H4 (cell line): Measurements from ENCODE around the gene LEFTY1. TPM values are rescaled to one million over a fixed set of nuclear protein-coding genes. Genes with fewer than 3 reads are reported as not detected.
A peak's percentile ranks its signal among the peaks of the same experiment; 100 is the strongest.

Source experiments
- DNase-seq: peaks from one replicate; pipeline ENCODE4 v3.0.0-alpha.2; 2015; ENCODE audit warnings: low spot score
- total RNA-seq: library from RNA; depleted of rRNA; stranded (reverse); fragments of >200 nt; shearing (Covaris generic); gene quantifications from 2 replicates; pipeline ENCODE4 v1.2.3, GENCODE V29; 2014

Gene LEFTY1
- total RNA-seq, 1 experiment from 2014 or later = 0.50 TPM

DNA sequence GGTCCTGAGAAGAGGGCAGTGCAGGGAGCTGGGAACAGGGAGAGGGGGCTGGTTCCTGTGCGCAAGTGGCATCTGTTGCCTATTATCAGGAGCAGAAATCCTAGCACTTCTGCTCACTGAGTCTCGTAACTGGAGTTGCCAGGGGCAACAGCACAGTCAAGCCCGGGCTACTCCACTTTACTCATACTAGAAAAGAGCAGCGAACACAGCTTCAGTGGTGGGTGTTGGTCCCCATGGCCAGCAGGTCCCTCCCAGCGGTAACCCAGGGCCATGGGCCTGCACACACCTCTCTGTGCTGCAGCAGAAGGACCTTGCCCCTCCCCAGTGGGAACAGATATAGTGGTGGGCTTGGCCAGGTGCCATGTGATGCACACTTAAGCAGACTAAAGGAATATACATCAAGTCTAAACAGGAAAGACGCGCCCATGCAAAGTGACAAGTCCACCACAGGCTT is 26.6 kb upstream of the LEFTY1 start:
- no peak for DNase-seq

DNA sequence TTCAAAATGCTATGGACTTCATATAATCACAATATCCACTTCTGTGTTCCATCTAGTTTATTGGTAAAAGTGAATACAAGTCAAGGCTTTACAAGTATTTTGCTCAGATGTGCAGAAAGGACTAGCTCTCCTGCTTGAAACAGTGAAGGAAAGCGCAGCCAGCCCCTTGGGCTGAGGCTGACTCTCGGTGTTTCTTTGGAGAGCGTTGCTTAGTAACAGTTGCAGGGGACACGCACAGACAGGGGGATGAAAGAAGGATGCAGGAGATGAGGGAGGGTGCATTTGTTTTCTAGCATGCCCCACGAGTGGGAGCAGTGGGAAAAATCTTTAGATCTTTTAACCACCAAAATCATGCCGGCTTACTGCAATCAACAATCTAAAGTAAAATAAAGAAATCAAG is 26.0 kb upstream of the LEFTY1 start:
- no peak for DNase-seq

DNA sequence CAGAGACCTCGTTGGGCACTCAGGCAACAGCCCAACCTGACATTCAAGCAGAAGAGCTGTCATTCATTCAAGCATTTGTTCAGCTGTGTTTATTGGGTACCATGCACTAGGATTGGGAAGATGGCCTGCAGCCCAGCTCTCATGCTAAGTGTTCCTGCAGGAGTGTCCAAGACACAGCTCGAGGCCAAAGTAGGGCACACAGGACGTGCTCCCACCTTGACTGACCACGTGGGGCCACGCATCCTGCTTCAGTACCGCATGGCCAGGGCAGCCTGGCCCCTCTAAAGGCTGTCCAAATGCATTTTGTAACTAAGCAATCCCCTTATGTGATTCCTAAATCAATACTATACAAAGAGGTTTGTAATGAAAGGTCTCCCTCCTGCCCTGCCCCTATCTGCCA is 25.4 kb upstream of the LEFTY1 start:
- DNase-seq = no peak

DNA sequence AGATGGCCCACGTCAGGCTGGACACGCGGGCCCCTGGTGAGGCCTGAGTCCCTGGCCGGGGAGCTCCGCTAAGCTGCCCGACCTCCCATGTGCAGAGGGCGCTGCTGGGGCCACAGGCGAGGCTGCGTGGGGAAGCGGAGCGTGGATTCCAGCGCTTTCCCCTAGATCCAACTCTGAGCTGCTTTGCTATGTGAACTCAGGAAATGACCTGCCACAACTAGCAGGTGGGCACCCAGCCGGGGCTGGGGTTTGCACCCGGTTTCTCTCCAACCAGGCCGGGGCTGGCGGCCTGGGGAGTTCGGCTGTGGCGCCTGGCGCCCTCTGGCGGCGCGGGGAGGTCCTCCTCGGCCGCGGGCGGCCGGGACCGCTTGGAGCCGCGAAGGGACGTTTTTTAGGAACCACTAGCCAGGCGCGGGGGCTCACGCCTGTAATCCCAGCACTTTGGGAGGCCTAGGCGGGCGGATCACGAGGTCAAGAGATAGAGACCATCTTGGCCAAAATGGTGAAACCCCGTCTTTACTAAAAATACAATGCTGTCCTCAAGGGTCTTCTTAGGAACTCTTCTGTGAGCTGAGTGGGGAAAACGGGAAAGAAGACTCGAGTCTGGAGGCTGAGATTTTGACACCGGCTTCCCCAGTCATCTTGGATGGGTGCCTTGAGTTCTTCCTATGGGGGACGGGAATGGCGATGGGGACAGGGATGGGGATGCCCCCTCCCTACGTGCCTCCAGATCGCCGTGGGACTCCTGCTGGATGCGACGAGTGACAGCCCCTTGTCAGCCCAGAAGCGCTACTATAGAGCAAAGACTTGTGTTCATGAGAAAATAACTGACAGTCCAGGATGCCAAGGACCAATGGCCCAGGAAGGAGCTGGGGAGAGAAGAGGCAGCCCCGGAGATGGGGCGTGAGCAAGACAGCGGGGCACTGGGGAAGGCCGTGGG is 22.5 kb upstream of the LEFTY1 start:
- no peak for DNase-seq

DNA sequence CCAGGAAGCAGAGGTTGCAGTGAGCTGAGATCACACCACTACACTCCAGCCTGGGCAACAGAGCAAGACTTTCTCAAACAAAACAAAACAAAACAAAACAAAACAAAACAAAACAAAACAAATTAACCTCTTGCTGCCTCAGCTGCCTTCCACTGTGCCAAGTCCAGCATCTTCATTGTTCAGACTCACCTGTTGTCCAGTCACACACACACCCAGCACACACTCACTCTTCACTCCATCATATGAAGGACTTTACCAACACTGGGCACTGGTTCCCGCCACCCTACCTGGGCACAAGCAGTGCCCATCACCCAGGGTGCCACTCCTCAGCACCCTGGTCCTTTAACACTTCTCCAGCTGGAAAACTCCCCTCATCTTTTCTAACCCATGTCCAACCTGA is 20.5 kb upstream of the LEFTY1 start:
- DNase-seq = no peak

DNA sequence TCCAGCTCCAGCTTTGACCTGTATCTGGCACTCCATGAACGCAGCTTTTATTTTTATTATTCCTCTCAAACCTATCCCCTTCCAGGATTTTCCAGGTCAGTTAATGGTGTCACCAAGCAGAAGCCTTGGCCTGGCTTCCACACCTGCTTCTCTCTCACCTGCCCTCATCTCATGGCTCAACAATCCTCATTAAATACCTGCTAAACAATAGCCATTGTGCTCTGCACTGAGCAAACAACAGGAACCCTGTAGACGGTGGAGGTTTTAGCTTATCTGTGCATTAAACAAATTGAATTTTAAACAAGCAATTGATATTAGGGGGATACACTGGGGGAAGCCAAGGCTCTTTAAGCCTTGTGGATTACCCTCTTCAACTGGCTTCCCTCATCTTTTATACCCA is 19.8 kb upstream of the LEFTY1 start:
- DNase-seq = no peak

DNA sequence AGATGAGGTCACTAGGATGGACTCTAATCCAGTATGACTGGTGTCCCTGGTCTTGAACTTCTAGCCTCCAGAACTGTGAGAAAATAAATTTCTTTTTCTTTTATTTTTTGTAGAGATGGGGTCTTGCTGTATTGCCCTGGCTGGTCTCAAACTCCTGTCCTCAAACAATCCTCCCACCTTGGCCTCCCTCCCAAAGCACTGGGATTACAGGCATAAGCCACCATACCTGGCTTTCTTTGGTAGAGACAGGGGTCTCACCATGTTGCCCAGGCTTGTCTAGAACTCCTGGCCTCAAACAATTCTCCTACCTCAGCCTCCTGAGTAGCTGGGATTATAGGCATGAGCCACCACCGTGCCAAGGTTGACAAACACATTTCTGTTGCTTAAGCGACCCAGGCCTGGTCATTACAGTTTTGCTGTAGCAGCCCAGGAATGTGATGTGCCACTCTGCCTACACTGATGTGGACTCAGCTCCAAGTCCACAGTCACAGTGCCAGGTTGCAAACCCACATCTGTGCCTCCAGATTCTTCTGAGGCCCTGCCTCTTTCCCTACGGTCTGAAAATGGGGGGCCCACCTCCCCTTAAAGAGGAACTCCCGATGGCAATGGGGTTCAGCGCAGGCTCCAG is 19.2 kb upstream of the LEFTY1 start:
- DNase-seq = no peak

DNA sequence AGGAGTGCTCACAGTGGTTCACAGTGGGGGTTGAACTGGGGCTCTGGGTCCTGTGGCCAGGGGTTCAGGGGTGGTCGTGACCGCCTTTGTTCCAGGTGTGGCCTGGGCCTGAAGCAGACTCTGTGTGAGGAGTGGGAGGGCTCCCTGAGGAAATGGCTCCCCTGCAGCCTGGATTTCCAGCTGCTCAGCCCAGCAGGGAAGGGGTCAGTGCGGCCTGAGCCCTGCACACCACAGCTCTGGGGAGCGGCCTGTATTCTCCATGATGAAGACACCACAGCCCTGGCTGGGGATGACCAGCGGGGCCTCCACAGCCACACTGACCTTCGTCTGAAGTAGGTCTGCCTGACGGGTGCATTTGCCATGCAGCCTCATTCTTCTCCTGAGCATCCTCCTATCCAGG is 18.4 kb upstream of the LEFTY1 start:
- no peak for DNase-seq

DNA sequence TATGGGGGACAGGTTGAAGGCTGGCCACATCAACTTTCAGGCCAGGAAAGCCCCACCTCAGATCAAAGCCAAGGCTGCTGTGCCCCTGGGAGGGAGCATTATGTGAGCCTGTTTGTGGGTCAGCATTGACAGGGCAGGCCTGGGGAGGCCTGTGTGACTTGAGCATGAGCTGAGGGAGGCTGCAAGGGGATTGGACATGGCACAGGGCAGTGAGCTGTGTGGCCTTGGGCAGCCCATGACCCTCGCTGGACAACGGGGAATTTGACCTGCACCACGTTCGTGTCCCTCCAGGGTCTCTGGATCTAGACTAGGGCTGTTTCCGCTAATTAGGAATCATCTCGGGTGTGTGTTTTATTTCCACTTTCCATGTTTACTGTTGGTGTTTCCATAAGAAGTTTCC is 17.5 kb upstream of the LEFTY1 start:
- DNase-seq = no peak

DNA sequence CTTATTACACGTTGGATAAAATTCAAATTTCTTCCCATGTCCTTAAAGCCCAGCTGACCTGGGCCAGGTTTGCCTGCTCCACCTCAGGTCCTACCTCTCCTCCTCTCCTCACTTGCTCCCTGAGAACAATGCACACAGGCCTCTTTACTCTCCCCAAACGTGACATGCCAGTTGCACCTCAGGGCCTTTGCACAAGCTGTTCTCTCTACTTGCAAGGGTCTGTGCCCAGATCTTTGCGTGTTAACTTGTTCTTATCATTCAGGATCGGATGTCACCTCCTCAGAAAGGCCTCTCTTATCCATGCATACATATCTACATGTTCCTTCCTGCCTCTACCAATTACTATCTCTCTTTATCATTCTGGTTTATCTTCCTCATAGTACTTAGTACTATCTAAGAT is 14.7 kb upstream of the LEFTY1 start:
- no peak for DNase-seq

DNA sequence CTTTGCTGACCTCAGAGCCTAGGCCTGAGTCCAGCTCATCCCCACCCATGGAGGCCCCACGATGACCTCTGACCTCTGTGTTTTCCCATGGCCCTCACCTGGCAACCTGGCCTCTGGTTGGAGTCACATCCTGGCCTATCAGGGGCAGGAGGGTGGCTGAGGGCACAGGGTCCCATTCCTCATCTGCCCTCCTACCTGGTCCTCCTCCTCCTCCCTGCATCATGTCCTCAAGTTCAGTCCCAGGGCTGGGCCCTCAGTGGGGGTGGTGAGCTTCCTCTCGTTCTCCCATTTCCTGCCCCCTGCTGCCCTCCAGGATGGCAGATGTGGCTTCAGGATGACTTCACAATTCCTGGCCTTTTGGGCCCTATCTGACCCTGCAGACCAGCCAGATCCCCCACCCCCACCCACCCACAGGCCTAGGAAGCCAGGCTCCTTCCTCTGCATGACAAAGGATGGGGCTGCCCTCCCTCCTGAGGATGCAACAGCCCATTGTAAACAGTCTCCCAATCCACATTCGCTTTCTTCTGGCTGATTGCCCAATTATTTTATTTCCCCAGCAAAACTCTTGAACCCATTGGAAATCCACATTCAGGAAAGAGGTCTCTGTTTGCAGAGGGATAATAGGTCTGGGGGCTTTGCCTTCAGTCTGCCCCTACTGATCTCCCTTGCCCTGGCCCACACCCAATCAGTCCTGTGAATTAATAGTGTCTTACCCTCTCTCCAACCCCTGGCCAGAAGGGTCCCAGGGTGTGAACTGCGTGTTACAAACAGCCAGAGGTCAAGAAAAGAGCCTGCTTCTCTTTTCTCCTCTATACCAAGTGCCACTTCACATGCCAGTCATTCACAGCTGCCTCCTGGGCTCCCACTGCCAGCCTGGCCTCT is 10.3 kb upstream of the LEFTY1 start:
- no peak for DNase-seq

DNA sequence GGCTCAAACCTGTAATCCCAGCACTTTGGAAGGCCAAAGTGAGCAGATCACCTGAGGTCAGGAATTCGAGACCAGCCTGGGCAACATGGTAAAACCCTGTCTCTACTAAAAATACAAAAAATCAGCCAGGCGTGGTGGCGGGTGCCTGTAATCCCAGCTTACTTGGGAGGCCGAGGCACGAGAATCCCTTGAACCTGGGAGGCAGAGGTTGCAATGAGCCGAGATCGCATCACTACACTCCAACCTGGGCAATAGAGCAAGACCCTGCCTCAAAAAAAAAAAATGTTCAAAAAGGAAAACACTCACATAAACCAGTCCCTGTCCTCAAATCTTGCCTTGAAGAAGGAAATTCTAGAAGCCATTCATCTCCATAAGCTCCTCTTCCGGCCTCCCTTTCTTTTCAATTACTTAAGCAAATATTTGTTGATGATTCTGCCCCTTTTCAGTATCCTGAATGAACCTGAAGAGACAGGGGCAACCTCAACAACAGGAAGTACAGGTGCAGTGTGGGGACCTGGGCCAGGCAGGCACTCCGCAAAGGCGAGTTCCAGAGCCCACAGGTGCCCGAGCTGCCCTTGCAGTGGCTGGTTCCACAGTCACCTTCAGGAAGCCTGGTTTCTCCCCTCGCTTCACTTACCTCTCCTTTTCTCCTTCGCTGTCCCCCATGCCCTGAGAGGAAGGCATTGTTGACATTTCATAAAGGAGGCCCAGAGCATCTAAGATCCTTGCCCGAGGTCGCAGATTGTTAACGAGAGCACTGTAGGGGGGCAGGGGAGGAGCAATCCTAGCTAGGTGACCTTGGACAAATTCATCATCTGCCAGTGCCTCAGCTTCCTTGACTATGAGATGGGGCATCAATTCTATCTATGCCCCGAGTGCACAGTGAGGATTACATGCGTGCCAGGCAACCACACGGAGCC is 8.9 kb upstream of the LEFTY1 start:
- DNase-seq = no peak

DNA sequence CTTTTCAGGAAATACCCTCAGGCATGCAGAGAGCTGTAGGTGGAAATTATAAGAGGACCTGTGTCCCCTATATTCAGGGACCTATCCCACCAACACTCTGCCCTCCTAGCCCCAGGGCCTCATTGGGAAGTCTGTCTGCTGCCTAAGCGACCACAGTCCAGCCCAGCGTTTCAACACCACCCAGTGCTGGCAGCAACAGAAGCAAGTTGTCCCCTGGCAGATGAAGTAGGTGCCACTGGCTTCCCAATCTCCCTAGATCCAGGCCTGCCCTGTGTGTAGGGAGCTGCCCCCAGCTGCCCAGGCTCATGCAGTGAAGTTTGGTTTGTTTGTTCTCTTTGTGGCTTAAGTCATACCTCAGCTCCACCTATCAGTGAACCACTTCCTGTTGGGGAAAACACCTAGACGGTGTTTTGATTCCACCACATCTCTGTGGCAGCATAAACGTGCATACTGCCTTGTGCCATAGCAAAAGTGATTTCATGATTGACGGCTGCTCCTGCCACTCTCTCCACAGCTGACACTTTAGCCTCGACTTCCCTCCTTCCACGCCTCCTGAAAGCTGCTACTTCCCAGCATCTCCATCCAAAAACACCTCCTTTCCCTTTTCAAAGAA is 8.1 kb upstream of the LEFTY1 start:
- DNase-seq = peak; percentile 74

DNA sequence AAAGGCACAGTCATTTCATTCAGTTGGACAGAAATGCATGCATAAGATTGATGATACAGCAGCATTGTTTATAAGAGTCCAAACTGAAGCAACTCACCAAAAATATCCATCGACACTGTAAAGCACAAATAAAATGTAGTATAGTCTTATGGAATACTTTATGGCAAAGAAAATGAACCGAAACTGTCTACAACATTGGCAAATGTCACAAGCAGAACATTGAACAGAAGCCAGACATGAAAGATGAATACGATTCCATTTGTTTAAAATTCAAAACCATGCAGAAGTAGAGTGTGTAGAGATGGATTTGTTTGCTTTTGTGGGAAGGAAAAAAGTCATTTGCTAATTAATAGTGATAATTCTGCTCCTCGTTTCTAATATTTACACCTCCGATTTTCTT is 7.5 kb upstream of the LEFTY1 start:
- no peak for DNase-seq

DNA sequence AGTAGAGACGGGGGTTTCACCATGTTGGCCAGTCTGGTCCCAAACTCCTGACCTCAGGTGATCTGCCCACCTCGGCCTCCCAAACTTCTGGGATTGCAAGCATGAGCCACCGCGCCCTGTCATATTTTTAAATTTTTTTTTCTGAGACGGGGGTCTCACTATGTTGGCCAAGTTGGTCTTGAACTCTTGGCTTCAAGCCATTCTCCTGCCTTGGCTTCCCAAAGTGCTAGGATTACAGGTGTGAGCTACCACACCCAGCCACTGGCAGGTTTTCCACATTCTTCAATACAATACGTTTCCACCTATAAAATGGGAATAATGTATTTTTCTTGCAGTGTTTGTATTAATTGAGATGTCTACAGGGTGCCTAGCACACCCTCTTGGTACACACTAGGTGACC is 3.4 kb upstream of the LEFTY1 start:
- no peak for DNase-seq

DNA sequence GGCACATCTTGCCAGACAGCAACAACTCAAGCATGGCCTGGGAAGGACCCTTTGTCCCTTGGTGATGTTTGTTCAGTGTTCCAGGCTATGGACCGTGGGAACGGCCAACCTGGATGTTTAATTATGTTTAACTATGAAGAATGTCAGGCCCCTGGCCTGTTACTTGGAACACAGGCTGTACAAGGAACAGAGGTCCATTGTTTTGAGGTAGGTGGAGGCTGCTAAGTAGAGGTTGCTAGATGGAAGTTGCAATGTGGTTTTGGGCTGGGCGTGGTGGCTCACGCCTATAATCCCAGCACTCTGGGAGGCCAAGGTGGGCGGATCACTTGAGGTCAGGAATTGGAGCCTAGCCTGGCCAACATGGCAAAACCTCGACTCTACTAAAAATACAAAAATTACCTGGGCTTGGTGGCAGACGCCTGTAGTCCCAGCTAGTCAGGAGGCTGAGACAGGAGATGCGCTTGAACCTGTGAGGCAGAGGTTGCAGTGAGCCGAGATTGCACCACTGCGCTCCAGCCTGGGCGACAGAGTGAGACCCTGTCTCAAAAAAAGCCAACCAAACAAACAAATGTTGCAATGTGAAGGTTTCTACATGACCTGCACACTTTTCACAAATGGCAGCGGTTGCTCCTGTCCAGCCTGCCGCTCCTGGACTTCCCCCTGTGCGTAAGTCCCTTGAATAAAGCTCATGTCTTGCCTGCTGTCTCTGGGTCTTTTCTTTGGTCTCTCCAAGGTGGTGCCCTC is 2.5 kb upstream of the LEFTY1 start:
- no peak for DNase-seq

DNA sequence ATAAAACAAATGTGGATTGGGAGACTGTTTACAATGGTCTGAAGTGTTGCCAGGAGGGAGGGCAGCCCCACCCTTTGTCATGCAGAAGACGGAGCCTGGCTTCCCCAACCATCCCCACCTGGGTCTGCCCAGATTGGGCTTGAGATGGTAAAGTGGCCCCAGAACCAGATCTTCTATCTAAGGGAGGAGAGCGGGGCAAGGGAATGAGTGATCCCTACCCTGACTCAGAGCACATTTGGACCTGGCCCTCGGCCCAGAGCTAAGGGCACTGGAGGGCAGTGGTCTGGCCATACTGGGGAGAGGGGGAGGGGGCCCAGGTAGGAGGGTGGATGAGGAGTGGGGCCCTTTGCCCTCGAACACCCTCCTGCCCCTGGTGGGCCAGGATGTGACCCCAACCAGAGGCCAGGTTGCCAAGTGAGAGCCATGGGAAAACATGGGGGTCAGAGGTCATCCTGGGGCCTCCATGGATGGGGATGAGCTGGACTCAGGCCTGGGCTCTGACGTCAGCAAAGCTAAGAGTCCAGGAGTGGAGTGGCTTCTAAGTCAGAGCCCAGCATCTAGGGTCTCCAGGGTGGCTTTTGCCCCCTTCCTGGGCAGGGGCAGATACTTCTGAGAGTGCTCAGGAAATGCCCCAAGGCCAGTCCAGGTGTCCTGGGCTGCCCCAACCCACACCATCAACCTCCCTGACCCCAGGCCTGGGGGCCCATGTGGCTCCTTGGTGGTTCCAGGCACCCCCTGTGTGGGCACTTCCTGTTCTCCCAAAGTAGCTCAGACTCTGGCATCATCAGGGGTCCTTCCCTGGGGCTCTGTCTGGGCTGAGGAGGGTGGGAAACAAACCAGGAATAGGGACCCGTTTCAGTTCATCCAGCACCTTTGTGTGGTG is 1.6 kb upstream of the LEFTY1 start:
- DNase-seq = no peak

DNA sequence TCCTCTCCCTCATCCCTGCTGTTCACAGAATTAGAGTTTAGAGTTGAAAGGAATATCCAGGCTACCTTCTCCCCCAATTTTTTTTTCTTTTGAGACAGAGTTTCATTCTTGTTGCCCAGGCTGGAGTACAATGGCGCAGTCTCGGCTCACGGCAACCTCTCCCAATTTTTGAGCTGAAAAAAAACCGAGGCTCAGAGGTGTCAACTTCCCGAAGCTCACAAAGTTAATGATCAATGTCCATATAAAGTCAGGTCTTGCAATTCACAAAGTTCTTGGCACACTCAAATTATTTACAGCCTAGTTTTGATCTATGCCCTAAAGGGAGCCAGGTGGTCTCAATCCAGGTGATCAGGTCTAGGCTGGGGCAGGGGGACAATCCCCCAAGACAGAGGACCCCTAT is 797 bp upstream of the LEFTY1 start:
- DNase-seq = no peak

DNA sequence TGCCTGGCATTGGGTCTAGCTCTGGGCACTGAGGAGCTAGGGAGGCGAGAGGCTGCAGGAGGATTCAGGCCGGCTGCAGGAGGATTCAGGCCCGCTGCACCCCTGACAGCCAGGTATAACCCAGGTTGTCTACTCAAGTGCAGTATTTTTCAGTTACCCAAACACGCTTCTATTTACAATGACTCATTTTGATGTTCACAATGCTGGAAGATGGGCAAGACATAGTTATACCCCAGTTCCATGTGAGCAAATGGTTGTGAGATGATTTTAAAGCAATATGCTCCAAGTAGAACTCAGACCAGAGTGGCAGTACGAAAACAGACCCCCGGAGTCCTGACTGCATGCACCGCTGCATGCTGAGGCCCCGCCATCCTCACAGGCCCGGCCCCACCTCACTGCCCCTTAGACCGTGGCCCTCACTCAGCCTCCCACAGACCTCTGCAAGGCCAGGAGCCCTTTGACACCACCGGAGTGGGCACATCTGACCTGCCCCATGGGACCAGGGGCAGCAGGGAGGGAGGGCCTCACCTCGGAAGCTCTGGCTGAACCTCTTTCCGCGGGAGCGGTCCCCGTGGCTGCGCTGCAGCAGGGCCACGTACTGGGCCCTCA is 553 bp downstream of the LEFTY1 start:
- DNase-seq = no peak
